Right lobe of liver (tissue), 4 donors: ENCODE measurements around the gene LRCH1.

Experiments used
- CTCF ChIP-seq, 4 donors: fragments of 200-600 bp in 3 of 4; fragments of 450-650 bp in 1 of 4; IDR thresholded peaks; one replicate each; pipeline versions ENCODE4 v1.5.1 to v1.8.0; 2016 to 2022; ENCODE audit warnings: antibody characterized with exemption in 4 of 4, mild to moderate bottlenecking in 2 of 4
- POLR2A ChIP-seq: fragments of 450-650 bp; IDR thresholded peaks from one replicate; pipeline ENCODE4 v1.6.1; 2017; ENCODE audit warnings: antibody characterized with exemption, mild to moderate bottlenecking
- donor health status: DM: no; HTN: no; CAD: no.
- donor health status: DM: no; HTN: no; CAD: no.
- donor health status: DM: no; HTN: yes; CAD: no.

DNA sequence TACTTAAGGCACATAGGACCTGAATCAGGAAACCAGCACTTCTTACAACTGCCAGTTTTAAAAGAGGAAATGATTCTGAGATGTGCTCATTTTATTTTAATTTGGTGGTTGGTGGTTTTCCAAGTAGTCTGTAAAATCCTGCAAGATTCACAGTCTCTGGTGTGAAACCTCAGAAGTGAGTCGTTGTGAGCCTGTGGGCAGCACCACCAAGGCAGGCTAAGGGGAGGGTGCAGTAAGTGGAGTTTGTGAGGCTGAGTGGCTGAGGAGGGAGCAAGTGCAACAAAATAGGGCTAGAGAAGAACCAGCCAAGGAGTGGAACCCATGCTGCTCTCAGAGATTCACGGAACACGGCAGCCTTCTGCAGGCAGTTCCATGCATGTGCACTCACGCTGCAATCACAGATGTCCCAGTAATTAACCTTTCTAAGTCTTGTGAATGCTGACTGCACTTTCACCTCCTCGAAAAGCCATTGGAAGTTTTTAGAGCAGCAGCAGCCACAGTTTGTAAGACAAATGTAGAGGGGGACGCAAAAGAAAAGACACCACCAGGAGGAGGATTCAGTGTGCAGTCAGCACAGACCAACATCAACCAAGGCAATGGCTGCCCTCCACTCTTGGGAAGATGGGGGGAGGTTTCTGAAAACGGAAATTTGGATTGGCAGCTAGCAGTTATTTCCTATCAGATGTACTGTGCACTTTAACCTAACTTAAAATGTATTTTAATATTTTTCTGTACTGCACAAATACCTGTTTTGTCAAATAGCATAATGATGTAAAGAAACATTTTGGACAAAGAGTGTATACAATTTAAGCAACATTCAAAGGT is 199.1 kb downstream of the LRCH1 start:
- TF ChIP-seq CTCF (IDR thresholded peaks at IDR 0.05): no peak
- no peak for TF ChIP-seq POLR2A
